Loucy (cell line): ENCODE measurements around the gene ANKRD1.

ENCODE experiments used
- CTCF ChIP-seq: fragments of 200-600 bp; sonication (generic); conservative IDR thresholded peaks from 2 replicates; pipeline ENCODE4 v1.5.1; 2014; ENCODE audit warnings: mild to moderate bottlenecking, antibody characterized with exemption, low read length
- EZH2phosphoT487 ChIP-seq: fragments of 200-600 bp; IDR thresholded peaks from 2 replicates; pipeline ENCODE4 v1.6.1; 2018; ENCODE audit warnings: antibody characterized with exemption, mild to moderate bottlenecking, moderate library complexity, borderline replicate concordance

- TF ChIP-seq CTCF (no peak), EZH2phosphoT487 (no peak)
Observed at GRCh38 chr10:90872648-90873020, 48.3 kb downstream of the ANKRD1 start.
